K562 (cell line): ENCODE results near the gene SDHAF1. TPM values are rescaled to one million over a fixed set of nuclear protein-coding genes. Genes with fewer than 3 reads are reported as not detected.

Source experiments
- CBX5 ChIP-seq: IDR thresholded peaks from 2 replicates; pipeline ENCODE4 v1.6.1; 2014; ENCODE audit warnings: low read depth, borderline replicate concordance
- MGA ChIP-seq: fragments of 450-650 bp; IDR thresholded peaks from 2 replicates; pipeline ENCODE4 v1.6.1; 2016; ENCODE audit warnings: mild to moderate bottlenecking, moderate library complexity
- ZNF449 ChIP-seq: fragments of 250-450 bp; sonication (Bioruptor Pico); IDR thresholded peaks from 2 replicates; pipeline ENCODE4 v1.8.0; 2022; ENCODE audit warnings: moderate library complexity, mild to moderate bottlenecking, inconsistent platforms
- polyA plus RNA-seq, 8 experiments: library from polyadenylated mRNA; depleted of rRNA in 4 of 8; stranded (reverse) in 5 of 8; unstranded in 3 of 8; fragments of >200 nt; fragmentation: Nextera tagmentation in 2 of 8; fragmentation: Illumina TruSeq in 1 of 8; extraction: Ambion mirVana in 2 of 8; extraction: Trizol in 1 of 8; gene quantifications; 2 replicates each; pipeline versions ENCODE4 v1.2.1 to v1.2.3, GENCODE V29; 2011 to 2014; ENCODE audit warnings: inconsistent platforms in 1 of 8, missing spikeins in 1 of 8
- total RNA-seq, 7 experiments: library from RNA; depleted of rRNA in 6 of 7; stranded (reverse); fragments of >200 nt in 6 of 7; fragmentation: Illumina TruSeq in 2 of 7; extraction: Trizol in 2 of 7; gene quantifications; 2 replicates each; pipeline versions ENCODE4 v1.2.1 to v1.2.3, GENCODE V29; 2011 to 2021; ENCODE audit warnings: low replicate concordance in 1 of 7
- TF ChIP-seq, protein P1 (sequence below): fragments of 150-350 bp; conservative IDR thresholded peaks from 2 replicates; pipeline ENCODE4 v1.6.1; 2014; ENCODE audit warnings: low read length

Gene SDHAF1
- total and polyA plus RNA-seq, 9 of the 15 experiments (the other 6 are each of a cell fraction or from before 2014, with no cell fraction given), result 0.42 to 55.7 (median 18.8) TPM

- TF ChIP-seq MGA (no peak), CBX5 (no peak), ZNF449 (no peak)
- TF ChIP-seq, protein P1, sequence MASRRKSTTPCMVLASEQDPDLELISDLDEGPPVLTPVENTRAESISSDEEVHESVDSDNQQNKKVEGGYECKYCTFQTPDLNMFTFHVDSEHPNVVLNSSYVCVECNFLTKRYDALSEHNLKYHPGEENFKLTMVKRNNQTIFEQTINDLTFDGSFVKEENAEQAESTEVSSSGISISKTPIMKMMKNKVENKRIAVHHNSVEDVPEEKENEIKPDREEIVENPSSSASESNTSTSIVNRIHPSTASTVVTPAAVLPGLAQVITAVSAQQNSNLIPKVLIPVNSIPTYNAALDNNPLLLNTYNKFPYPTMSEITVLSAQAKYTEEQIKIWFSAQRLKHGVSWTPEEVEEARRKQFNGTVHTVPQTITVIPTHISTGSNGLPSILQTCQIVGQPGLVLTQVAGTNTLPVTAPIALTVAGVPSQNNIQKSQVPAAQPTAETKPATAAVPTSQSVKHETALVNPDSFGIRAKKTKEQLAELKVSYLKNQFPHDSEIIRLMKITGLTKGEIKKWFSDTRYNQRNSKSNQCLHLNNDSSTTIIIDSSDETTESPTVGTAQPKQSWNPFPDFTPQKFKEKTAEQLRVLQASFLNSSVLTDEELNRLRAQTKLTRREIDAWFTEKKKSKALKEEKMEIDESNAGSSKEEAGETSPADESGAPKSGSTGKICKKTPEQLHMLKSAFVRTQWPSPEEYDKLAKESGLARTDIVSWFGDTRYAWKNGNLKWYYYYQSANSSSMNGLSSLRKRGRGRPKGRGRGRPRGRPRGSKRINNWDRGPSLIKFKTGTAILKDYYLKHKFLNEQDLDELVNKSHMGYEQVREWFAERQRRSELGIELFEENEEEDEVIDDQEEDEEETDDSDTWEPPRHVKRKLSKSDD, result no peak
Observed at GRCh38 chr19:35963514-35963913, 31.5 kb upstream of the SDHAF1 start (continued).
